Stimulated activated CD4-positive, alpha-beta T cell treated with anti-CD3 and anti-CD28 coated beads, Interleukin-1b, Interleukin-23, amount 100 ng/mL, for 48 hours (primary cell): ENCODE data around the gene TECTB.

Experiments
- DNase-seq: peaks from one replicate; pipeline ENCODE4 v3.0.0-alpha.2; 2020

TECTB gene

DNA sequence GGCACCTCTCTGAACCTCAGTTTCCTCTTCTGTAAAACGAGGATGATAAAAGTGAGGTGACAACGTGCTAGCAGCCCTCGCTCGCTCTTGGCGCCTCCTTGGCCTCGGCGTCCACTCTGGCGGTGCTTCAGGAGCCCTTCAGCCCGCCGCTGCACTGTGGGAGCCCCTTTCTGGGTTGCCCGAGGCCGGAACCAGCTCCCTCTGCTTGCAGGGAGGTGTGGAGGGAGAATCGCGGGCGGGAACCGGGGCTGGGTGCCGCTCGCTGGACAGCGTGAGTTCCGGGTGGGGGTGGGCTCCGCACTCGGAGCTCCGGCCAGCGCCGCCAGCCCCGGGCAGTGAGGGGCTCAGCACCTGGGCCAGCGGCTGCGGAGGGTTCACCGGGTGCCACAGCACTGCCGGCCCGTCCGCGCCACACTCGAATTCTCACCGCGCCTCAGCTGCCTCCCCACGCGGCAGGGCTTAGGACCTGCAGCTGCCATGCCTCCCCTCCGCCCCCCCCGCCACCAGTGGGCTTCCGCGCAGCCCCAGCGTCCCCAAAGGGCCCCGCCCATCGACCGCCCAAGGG is 66.4 kb downstream of the TECTB start:
- no peak for DNase-seq

- DNase-seq: no peak
These were observed 67.9 kb downstream of the TECTB start for GRCh38 chr10:112351146-112351545.

DNA sequence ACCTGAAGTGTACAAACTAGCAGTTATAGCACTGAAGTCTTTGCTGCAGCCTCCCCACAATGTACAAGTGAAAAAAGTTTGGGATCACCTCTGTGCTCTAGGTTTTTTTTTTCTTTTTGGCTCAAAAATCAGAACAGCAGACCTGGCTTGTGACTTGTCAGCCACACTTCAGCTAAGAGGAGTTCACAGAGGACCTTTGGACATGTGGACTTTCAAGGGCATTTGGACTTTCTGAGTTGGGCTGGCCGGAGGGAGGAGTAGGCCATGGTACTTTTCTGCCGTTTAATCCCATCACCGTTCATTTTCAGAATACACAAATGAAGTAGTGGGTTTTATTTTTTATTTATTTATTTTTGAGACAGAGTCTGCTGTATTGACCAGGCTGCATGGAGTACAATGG is 68.8 kb downstream of the TECTB start:
- DNase-seq: no peak

GRCh38 chr10:112353046-112353445 is 69.8 kb downstream of the TECTB start:
- no peak for DNase-seq
